ENCODE measurements around the gene MED26. TPM values are rescaled to one million over a fixed set of nuclear protein-coding genes. Genes with fewer than 3 reads are reported as not detected.

The MED26 gene
- total RNA-seq, 4 donors from 2014 or later: 7.2 to 15.5 (median 8.2) TPM

GRCh38 chr19:16628984-16629691 lies 1.1 kb upstream of the MED26 start:
- TF ChIP-seq, protein P1, sequence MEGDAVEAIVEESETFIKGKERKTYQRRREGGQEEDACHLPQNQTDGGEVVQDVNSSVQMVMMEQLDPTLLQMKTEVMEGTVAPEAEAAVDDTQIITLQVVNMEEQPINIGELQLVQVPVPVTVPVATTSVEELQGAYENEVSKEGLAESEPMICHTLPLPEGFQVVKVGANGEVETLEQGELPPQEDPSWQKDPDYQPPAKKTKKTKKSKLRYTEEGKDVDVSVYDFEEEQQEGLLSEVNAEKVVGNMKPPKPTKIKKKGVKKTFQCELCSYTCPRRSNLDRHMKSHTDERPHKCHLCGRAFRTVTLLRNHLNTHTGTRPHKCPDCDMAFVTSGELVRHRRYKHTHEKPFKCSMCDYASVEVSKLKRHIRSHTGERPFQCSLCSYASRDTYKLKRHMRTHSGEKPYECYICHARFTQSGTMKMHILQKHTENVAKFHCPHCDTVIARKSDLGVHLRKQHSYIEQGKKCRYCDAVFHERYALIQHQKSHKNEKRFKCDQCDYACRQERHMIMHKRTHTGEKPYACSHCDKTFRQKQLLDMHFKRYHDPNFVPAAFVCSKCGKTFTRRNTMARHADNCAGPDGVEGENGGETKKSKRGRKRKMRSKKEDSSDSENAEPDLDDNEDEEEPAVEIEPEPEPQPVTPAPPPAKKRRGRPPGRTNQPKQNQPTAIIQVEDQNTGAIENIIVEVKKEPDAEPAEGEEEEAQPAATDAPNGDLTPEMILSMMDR (IDR thresholded peaks at IDR 0.05): no peak
- no peak for ATAC-seq (ENCODE audit: low FRiP score)
- DNase-seq (ENCODE audit: low spot score): no peak

DNA sequence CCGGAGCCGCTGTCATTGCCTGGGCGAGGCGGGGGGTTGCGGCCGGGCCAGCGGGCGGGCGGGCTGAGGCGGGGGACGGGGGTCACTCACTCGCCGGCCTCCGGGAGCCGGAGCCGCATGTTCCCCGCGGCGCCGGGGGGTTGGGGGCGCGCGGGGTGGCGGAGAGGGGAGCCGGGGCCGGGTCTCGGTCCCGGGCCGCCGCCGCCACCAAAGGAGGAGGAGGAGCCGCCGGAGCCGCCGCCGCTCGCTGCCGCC lies 149 bp downstream of the MED26 start:
- TF ChIP-seq, protein P1 (IDR thresholded peaks at IDR 0.05): no peak
- DNase-seq (ENCODE audit: low spot score) (no peak), ATAC-seq (ENCODE audit: low FRiP score) (peak; percentile 7)

- TF ChIP-seq, protein P1 (IDR thresholded peaks at IDR 0.05): no peak
- no peak for DNase-seq (ENCODE audit: low spot score)
- no peak for ATAC-seq (ENCODE audit: low FRiP score)
These were observed 644 bp downstream of the MED26 start for GRCh38 chr19:16627193-16627927.

GRCh38 chr19:16626796-16627192 lies 1.2 kb downstream of the MED26 start:
- ATAC-seq (ENCODE audit: low FRiP score): no peak
- TF ChIP-seq, protein P1 (IDR thresholded peaks at IDR 0.05): no peak

GRCh38 chr19:16625163-16625958 lies 2.6 kb downstream of the MED26 start:
- DNase-seq (ENCODE audit: low spot score) (no peak), ATAC-seq (ENCODE audit: low FRiP score) (no peak)
- TF ChIP-seq, protein P1 (IDR thresholded peaks at IDR 0.05): no peak

More at GRCh38 chr19:16626796-16627192, 1.2 kb downstream of the MED26 start:
- DNase-seq (ENCODE audit: low spot score): no peak

DNA sequence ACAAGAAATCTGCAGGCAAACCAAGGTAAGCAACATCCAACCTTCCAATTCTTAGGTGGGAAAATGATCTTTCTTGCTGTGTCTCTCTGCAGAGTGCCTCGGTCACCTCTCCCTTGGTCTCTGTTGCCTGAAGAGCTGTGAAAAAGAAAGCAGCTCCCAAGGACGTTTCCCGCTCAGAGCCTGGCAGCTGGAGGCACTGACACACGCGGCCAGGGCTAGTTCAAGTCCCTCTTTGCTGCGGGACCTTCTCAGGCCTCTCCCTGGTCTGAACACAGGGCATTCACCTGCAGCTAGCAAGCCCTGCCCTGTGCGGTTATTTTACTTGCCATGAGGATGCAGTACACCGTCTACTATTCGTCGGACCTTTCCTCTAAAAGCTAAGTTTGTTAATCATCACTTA lies 3.8 kb downstream of the MED26 start:
- TF ChIP-seq, protein P1 (IDR thresholded peaks at IDR 0.05): no peak
- no peak for DNase-seq (ENCODE audit: low spot score)

More for the DNA sequence above, 3.8 kb downstream of the MED26 start:
- ATAC-seq (ENCODE audit: low FRiP score): no peak
